OCI-LY3 (cell line): ENCODE results near the gene ZNF853.

Experiments
- EZH2phosphoT487 ChIP-seq: fragments of 200-600 bp; shearing (Covaris generic); IDR thresholded peaks from 2 replicates; pipeline ENCODE4 v1.6.1; 2018; ENCODE audit warnings: antibody characterized with exemption, mixed run types, low read depth
- TF ChIP-seq, protein P1 (sequence below): fragments of 200-600, 300-600 bp; sonication (generic); IDR thresholded peaks from 2 replicates; pipeline ENCODE4 v1.5.1; 2014; ENCODE audit warnings: antibody characterized with exemption, low read length, low read depth

DNA sequence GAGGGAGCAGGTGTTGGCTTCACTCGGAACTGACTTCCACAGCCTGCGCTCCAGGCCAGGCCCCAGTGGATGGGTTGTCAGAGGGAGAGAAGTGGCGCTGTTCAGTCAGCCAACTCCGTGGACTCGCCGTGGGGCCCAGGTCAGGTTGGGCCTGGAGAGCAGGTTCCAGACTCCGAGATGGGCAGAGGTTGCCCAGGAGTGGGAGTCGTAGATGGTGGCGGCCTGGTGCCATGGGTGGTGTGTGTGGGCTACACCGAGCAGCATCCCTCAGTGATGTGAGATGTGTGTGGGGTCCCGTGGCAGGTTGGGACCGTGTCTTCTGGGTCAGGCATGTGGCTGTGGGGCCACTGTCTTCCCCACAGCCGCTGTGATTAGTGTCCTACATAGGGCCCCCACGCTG is 32.1 kb downstream of the ZNF853 start:
- TF ChIP-seq, protein P1, sequence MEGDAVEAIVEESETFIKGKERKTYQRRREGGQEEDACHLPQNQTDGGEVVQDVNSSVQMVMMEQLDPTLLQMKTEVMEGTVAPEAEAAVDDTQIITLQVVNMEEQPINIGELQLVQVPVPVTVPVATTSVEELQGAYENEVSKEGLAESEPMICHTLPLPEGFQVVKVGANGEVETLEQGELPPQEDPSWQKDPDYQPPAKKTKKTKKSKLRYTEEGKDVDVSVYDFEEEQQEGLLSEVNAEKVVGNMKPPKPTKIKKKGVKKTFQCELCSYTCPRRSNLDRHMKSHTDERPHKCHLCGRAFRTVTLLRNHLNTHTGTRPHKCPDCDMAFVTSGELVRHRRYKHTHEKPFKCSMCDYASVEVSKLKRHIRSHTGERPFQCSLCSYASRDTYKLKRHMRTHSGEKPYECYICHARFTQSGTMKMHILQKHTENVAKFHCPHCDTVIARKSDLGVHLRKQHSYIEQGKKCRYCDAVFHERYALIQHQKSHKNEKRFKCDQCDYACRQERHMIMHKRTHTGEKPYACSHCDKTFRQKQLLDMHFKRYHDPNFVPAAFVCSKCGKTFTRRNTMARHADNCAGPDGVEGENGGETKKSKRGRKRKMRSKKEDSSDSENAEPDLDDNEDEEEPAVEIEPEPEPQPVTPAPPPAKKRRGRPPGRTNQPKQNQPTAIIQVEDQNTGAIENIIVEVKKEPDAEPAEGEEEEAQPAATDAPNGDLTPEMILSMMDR: no peak
- no peak for TF ChIP-seq EZH2phosphoT487
